ENCODE measurements around the gene FNDC3B.

Gene FNDC3B

DNA sequence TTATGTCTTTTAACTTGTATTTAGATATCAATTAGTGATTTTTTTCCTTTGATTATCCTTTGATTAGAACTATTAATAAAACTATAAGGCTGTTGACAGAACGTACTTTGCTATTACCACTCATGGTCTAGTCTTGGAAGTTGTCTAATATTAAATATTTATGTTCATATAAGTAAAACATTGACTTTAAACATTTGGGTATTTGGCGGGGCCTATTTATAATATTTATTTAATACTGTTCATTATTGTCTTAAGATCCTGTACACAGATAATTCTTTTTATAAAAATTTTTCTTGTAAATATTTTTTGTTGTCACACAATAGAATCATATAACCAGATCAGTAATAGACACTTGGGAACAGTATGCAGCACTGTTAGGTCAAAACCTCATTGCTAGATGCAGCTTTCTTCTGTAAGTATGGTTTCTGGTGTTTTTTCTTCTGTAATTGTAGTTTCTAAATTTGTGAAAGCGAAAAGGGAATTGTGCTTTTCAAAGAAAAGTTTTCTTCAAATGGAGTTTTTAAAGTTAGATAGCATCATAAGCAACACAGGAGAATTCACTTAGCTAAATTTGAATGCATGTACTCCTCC, 93.4 kb downstream of the FNDC3B start:
- no peak for DNase-seq (ENCODE audit: low read depth in 3 of 3, low spot score in 1 of 3)

DNA sequence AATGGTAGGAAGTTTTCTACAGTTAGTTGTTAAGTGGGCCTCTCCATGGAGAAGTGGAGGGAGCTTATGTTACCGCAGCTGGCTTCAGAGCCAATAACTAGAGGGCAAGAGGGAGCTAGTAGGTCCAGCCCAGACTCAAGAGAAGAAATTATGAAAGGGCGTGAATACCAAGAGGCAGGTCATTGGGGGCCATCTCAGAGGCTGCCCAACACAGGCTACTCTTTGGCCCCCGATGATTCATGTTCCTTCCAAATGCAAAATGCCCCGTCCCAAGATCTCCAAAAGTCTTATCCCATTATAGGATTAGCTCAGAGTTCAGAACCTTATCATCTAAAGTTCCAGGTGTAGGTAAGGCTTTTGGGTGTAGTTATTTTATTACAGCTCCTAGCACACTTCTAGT, 94.5 kb downstream of the FNDC3B start:
- DNase-seq (ENCODE audit: low read depth in 3 of 3, low spot score in 1 of 3), result no peak

DNA sequence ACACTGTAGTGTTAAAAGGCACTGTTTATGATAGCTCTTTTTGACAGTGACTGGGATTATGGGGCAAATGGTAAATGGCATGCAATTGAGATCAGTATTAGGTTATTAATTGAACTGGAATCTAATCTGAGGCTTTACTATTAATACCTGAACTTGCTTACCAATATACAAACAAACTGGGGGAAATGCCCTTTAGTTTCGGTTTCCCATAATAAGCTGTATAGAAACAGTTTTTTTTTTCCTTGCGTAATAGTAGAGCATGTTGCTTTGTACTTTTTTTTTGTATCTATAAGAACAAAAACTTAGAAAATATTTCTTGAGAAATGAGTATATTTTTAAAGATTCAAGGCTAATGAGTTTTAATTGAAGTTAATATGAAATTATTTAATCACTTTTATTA, 95.0 kb downstream of the FNDC3B start:
- DNase-seq (ENCODE audit: low read depth in 3 of 3, low spot score in 1 of 3), result no peak

DNA sequence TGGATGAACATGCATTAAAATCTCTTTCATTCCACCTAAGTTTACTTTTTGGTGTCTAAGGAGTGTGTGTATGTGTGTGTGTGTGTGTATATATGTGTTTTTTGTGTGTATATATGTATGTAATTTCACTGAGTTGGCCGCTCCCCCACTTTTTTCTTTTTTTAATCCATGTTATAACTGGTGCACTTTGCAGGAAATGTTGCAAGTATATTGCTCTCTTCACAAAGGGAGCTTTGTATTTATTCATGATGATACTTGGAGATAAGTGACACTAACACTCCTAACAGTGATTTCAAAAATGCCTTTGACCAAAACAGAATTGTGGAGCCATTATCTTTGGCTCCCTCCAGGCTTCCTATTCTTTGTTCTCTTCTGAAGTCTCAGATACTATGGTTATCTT, 95.8 kb downstream of the FNDC3B start:
- DNase-seq (ENCODE audit: low read depth in 3 of 3, low spot score in 1 of 3), result no peak

DNA sequence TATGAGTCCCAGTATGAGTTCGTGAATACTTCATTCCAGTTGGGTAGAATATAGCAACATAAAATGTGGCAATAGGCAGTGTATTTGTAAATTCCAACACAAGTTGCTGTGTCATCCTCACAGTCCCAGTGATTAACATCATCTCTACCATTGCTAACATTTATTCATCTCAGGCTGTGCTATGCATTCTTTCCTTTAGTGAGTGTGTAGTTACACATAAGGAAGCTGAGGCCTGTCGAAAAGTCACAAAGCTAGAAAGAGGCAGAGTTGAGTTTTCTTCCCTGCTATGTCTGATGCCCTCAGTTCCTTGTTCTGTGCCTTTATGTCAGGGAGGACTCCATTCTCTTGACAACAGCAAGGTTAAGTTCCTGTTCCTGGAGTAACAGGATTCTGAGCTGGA, 96.4 kb downstream of the FNDC3B start:
- no peak for DNase-seq (ENCODE audit: low read depth in 3 of 3, low spot score in 1 of 3)

DNA sequence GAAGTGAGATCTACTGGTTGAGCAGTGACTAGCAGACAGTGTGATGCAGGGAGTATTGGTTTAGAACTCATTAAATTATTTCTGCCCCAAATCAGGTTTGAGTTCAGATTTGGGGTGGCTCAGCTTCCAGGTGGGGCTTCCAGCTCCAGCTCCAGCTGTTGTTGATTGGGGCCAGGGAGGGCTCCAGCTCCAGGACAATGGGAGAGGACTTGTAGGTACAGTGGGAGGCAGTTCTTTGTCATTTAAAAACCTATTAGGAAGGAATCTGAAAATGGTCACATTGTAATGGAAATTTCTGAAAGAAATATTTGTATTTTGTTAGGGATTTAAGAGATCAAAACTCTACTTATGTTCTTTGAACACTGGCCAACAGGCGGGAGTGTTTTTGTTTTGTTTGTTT, 97.0 kb downstream of the FNDC3B start:
- no peak for DNase-seq (ENCODE audit: low read depth in 3 of 3, low spot score in 1 of 3)

DNA sequence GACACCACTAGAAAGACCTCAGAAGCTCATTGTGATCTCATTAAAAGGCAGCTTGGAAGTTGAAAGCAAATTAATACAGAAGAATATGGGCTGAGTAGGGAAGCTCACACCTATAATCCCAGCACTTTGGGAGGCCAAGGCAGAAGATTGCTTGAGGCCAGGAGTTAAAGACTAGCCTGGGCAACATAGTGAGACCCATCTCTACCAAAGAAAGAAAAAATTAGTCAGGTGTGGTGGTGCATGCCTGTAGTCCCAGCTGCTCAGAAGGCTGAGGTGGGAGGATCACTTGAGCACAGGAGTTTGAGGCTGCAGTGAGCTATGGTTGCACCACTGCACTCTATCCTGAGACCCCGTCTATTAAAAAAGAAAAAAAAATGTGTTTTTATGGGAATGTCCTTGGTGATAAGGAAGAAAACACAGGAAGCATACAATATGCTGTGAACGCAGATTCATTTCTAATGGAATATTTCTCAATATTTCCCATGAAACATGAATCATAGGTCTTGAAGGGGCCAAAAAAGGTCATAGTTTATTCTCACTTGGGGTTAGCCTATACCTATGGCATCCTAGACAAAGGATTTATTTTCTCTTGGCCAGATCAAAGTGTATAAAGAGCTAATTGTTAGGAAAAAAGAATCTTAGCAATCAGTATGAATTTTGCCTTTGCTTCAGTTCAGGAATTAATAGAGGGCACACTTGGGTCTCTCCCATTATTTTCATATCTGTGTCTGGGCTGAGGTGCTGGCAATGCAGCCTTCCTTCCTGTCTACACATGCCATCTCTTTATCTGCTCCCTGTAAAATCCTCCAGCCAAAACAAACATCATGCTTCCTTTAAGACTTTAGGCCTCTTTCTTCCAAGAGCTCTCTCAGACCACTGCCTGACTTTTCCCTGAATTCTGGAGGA, 98.2 kb downstream of the FNDC3B start:
- DNase-seq (ENCODE audit: low read depth in 3 of 3, low spot score in 1 of 3), result no peak

DNA sequence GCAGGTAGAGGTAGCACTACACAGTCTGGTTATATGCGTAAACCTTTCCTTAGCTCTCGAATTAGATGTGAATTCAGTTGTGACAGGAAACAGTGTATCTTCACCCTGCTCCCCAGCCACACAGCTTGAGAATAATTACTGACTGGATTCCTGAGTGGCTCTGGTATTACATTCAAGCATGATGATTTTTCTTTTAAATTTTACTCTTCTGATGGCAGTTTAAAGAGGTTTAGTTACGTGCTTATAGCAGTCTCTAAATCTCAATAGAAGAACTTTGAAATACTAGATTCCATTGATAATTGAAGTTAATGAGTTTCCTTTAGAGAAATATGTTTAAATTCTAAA, 98.8 kb downstream of the FNDC3B start:
- no peak for DNase-seq (ENCODE audit: low read depth in 3 of 3, low spot score in 1 of 3)

DNA sequence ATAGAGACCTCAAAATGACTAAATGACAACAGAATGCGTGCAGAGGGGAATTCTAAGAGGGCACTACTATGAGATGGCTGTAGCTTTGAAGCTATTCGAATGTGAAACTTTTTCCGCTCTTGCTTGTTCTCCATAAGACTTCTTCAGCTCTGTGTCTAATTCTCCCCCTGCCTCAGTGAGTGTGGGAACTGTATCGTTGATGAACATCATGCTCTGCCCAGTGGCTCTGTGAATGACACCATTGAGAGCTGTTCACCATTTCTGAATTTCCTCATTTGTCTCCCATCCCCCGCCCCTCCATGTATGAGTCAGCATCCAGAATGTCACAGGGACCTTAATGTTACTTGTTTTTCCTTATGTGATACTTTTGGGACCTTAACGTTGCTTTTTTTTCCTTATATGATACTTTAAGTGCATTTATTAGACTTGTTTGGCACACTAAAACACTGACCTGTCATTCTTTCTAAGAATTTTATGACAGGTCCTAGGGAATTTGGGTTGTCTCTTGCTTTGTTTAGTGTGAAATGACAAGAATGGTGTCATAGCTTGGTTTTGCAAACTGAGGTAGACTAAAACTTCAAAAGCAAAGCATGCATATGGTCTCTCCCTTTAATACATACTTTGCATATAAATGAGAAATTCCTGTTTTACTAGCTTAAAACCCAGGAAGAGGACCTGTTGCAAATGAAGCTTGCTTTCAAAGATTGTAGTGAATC, 99.6 kb downstream of the FNDC3B start:
- DNase-seq (ENCODE audit: low read depth in 3 of 3, low spot score in 1 of 3), result peak in 1 of 3 donors; percentile 4

DNA sequence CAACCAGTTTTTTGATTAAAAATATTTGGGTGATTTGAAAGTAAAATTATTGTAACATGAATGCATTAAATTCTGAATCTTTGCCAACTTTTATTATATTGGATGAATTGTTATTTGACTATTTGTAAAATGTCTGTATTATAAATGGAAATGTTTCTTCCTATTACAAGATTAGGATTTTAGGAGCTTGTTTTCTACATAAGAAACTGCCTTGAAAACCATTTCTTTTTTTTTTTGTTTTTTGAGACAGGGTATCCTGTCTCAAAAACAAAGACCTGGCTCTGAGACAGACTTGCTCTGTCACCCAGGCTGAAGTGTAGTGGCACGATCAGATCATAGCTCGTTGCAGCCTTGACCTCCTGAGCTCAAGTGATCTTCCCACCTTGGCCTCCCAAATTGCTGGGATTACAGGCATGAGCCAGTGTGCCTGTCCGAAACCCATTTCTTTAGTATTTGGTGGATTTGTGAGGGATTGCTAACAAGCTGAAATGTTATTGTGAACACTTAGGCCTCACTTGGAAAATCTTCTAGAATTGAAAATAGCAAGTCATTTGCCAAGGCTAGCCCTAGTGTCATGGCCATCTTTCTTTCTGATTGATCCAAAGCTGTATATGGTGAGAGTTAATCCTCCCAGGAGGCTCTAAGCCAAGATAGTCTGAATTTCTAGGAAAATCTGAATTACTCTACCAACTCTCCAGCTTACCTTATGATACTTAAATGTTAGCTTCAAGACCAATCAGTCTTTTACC, 100.3 kb downstream of the FNDC3B start:
- DNase-seq (ENCODE audit: low read depth in 3 of 3, low spot score in 1 of 3), result no peak

DNA sequence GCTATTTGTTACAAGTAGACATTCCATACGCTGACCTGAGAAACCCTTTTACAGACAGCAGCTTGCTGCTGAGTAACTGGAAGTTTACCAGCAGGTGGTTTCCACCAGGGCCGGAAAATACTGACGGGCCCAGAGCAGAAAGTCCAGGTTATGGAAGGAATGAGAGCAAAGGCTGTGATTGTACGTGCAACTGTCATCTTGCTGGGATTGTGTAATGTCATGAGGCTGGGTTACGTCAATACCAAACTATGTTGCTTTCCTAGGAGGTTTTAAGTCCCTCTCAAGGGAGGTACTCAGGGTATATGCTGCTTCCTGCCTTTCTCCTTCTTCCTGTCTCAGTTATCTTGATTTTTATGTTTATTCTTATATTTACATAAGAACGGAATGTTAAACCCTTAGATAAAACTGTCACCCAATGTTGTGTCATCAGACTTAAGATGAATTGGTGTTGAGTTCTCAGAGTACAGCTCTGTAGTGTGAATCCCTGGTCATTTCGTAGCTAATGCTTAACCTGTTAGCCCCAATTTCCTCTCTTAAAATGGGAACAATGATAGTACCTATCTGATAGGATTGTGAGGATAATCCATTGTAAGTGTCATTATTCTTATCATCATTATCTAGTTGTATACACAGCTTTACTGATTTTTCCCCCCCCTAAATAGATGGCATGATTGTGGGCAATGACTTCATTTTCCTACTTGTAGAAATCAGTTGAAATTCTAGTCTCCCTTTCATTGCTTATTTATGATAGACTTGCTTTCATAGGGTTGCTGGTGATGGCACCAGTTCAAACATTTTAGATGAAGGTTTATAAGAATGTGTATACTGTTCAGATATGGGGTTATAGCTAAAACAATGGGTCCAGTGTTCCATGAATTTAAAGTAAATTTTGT, 101.4 kb downstream of the FNDC3B start:
- DNase-seq (ENCODE audit: low read depth in 3 of 3, low spot score in 1 of 3), result no peak

DNA sequence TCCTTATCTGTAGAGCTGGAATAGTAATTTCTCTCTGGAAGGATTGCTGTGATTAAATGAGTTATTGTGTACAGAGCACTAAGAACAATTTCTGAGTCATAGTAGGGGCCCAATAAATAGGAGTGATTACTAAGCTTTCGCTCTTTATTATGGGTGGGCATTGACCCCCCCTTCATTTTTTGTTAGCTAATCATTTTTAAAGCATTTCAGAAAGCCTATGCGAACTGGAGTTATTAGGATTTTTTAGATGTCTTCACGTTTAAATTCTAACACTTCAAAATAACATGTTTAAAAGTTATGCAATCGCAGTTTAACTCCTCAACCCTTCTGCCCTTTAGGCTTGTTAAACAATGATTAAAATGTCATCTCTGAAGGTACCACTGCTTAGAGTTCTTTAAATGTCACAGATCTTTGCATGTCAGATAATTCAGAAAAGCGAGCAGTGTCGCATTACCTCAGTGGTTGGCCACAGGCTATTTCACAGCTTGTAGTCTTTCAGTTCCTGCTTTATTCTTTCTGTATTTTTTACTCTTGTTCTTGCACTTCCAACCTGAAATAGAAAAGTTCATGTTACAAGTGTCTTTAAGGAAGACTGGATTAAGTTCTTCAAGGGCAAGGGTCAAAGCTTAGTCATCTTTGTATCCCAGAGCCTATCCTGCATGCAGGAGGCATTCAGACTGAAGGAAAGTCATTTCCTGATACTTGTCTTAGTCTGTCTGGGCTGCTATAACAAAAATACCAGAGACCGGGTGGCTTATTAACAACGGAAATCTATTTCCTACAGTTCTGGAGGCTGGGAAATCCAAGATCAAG, 102.9 kb downstream of the FNDC3B start:
- DNase-seq (ENCODE audit: low read depth in 3 of 3, low spot score in 1 of 3), result no peak

DNA sequence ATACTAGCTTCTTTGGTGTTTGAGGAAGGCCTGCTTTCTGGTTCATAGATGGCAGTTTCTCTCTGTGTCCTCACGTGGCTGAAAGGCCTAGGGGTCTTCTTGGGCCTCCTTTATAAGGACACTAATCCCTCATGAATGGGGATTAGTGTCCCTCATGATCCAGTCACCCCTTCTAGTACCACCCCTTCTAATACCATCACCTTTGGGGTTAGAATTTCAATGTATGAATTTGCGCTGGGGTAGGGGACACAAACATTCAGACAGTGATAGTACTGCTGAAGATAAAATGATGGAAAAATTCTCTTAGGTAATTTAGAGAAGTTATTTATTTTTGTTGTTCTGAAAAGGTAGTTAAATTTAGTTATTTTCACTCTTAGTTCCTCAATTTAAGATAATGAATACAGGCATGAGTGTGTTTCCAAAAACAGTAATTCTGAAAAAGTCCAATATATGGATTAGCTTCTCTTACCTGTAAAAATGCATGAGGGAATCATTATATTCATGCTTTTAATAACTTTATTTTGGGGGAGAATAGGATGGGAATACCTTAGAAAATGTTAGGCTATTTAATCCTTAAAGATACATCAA, 103.6 kb downstream of the FNDC3B start:
- no peak for DNase-seq (ENCODE audit: low read depth in 3 of 3, low spot score in 1 of 3)

DNA sequence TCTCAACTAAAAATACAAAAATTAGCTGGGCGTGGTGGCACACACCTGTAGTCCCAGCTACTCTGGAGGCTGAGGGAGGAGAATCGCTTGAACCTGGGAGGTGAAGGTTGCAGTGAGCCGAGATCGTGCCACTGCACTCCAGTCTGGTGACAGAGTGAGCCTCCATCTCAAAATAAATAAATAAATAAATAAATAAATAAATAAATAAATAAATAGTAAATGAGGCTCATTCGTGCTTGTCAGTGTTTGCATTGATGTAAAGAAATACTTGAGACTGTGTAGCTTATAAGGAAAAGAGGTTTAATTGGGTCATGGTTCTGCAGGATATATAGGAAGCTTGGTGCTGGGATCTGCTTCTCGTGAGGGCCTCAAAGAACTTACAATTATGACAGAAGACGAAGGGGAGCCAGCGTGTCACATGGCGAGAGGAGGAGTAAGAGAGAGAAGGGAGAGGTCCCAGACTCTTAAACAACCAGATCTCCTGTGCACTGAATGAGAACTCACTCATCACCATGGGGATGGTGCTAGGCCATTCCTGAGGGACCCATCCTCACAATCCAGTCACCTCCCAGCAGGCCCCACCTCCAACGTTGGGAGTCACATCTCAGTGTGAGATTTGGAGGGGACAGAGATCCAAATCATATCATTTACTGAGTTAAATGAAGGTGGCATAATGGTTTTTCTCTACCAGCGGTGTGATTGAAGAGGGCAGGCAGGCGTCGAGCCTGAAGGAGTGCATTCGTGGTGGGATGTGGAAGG, 104.5 kb downstream of the FNDC3B start:
- DNase-seq (ENCODE audit: low read depth in 3 of 3, low spot score in 1 of 3), result no peak

DNA sequence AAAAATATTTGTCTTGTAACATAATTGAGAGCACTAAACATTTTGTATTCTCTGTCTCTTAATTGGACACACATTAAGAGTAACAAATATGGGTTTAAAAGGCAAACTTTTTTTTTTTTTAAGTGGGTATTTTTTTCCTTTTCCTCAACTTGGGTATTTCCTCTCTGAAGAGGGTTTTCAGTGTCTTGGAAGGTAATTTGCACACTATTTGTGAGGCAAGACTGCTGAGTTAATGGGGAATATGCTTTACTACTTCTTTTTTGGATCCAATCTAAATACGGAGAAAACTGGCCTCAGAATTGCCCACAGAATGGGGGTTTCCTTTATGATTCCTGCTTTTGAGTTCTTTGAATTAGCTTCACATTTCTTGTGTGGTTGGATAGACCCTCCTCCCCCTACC, 105.2 kb downstream of the FNDC3B start:
- no peak for DNase-seq (ENCODE audit: low read depth in 3 of 3, low spot score in 1 of 3)

DNA sequence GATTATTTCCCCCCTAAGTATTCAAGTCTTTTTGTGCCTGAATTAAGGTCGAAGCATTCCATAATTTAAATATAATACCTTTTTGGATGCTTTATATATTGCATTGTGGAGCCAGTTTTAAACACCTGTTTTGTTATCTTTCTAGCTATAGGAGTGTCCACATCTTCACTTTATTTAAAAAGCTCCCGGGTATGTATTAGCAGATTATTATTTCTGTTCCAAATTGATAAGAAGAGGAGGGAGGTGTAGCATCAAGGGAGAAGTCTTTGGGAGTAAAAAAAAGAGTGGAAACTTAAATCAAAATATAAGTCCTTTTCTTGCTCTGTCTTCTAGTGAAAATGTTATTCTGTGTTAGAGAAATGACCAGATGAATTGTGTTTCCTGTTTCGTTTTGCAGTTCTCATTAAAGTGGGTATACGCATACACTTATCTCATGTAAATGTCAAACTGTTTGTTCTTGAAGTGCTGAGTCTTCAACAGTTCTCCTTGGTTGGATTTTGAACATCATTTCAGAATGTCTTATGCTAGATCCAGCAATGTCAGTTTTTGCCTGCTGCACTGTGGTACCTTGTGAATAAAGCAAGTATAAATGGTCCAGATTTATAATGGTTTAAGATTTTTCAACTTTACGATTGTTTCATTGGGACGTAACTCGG, 105.8 kb downstream of the FNDC3B start:
- DNase-seq (ENCODE audit: low read depth in 3 of 3, low spot score in 1 of 3), result no peak

DNA sequence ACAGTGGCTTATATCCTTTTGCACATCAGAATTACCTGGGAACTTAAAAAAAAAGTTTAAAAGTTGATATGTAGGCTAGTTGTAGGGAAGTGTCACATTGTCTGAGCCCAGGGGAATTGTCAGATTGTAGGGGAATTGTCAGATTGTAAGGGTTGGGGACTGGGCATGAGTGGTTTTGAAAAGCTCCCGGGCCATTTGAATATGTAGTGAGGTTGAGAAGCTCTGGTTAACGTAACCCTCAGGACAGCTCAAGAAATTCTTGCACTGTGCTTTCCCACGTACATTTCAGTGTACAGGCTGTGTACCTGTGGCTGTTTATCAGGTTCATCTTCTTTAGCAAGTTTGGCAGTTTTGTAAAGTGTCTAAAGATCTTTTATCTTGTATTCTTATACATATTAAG, 107.0 kb downstream of the FNDC3B start:
- no peak for DNase-seq (ENCODE audit: low read depth in 3 of 3, low spot score in 1 of 3)
